Measurements from ENCODE around the gene UNK. TPM values are rescaled to one million over a fixed set of nuclear protein-coding genes. Genes with fewer than 3 reads are reported as not detected.

The UNK gene, protein sequence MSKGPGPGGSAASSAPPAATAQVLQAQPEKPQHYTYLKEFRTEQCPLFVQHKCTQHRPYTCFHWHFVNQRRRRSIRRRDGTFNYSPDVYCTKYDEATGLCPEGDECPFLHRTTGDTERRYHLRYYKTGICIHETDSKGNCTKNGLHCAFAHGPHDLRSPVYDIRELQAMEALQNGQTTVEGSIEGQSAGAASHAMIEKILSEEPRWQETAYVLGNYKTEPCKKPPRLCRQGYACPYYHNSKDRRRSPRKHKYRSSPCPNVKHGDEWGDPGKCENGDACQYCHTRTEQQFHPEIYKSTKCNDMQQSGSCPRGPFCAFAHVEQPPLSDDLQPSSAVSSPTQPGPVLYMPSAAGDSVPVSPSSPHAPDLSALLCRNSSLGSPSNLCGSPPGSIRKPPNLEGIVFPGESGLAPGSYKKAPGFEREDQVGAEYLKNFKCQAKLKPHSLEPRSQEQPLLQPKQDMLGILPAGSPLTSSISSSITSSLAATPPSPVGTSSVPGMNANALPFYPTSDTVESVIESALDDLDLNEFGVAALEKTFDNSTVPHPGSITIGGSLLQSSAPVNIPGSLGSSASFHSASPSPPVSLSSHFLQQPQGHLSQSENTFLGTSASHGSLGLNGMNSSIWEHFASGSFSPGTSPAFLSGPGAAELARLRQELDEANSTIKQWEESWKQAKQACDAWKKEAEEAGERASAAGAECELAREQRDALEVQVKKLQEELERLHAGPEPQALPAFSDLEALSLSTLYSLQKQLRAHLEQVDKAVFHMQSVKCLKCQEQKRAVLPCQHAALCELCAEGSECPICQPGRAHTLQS
- total RNA-seq = 52.3 and 61.2 TPM in 2 replicates

DNA sequence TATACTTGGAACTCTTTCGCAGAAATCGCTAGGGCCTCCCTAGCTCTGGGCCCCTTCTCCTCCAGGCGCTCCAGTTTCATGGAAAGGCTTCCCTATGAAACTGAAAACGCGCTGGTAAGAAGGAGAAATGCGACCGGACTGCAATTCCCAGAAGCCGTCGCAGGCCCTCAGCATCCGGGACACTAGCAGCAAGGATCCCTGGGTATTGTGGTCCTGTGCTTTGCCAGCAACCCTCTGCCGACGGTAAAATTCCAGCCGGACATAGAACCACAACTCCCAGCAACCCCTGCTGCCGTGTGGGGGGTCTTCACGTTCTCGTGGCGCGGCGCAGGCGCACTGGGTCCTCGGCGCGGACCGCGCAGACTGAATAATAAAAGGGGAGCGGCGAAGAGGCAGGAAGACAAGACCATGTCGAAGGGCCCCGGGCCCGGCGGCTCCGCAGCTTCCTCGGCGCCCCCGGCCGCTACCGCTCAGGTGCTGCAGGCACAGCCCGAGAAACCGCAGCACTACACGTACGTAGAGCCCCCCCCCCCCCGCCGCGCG is at the start of gene UNK:
UNK (plus strand) TSS at position 334 of the 543 bp plus-strand sequence; CDS start at position 409, 75 bp downstream.
- Mint-ChIP-seq H3K9me3 (peaks cover 2% of the 10 kb centered on the region), H3K36me3 (ENCODE audit: low read depth) (peaks cover 12% of the 10 kb centered on the region), H3K27me3 (no peaks in the 10 kb centered on the region), H3K27ac (peak within 1 kb of the TSS; percentile 99), H3K4me3 (peak within 1 kb of the TSS; percentile 86), H3K4me1 (peaks cover 57% of the 10 kb centered on the region)
- ATAC-seq (ENCODE audit: low read depth) (peak; percentile 73), DNase-seq (peak; percentile 89)
- intact Hi-C loops (cut with micrococcal nuclease) = loop anchor here (1.0 to 5.0 kb wide), 7 partner anchors 24 to 487 kb away; partner anchors contain the start of genes ACOX1, RECQL5, SAP30BP and TEN1
- ChIA-PET CTCF (interaction anchor here (1.4 to 2.6 kb wide), 5 partner anchors 20 to 60 kb away, joined by 3 to 12 read pairs (median 9); partner anchors contain the start of genes GALK1 and UNC13D), POLR2A (interaction anchor here (0.6 to 8.1 kb wide), 30 partner anchors 8 to 1038 kb away, joined by 3 to 87 read pairs (median 6); partner anchors contain the start of genes ACOX1, GALK1, MRPL38 and SLC25A19)
- TF ChIP-seq, protein P1, sequence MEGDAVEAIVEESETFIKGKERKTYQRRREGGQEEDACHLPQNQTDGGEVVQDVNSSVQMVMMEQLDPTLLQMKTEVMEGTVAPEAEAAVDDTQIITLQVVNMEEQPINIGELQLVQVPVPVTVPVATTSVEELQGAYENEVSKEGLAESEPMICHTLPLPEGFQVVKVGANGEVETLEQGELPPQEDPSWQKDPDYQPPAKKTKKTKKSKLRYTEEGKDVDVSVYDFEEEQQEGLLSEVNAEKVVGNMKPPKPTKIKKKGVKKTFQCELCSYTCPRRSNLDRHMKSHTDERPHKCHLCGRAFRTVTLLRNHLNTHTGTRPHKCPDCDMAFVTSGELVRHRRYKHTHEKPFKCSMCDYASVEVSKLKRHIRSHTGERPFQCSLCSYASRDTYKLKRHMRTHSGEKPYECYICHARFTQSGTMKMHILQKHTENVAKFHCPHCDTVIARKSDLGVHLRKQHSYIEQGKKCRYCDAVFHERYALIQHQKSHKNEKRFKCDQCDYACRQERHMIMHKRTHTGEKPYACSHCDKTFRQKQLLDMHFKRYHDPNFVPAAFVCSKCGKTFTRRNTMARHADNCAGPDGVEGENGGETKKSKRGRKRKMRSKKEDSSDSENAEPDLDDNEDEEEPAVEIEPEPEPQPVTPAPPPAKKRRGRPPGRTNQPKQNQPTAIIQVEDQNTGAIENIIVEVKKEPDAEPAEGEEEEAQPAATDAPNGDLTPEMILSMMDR (IDR thresholded peaks at IDR 0.05) = no peak

DNA sequence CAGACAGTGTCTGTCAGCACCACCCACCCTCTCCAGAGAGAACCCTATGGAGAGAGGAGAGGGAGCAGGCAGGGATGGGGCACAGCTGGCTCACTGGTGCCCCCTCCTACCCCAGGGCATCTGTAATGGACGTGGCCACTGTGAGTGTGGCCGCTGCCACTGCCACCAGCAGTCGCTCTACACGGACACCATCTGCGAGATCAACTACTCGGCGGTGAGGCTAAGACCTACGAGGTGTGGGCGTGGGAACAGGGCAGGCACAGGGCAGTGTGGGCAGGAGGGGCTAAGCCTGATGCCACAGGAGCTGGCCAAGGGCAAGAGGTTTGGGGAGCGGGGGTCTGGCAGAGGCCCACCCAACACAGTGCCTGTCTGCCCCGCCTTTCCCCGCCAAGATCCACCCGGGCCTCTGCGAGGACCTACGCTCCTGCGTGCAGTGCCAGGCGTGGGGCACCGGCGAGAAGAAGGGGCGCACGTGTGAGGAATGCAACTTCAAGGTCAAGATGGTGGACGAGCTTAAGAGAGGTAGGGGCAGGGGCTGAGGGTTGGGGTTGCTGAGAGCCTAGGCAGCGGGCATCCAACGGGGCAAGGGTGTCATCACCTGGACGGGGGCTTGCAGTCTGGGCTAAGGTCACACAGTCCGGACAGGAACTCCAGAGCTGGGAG is 48.3 kb upstream of the UNK start:
- CTCF ChIA-PET = interaction anchor here (2.0 kb wide), 1 partner anchor 17 kb away, joined by 5 read pairs; no protein-coding TSS in a partner anchor
- no peak overlapping the region for H3K27ac Mint-ChIP-seq

DNA sequence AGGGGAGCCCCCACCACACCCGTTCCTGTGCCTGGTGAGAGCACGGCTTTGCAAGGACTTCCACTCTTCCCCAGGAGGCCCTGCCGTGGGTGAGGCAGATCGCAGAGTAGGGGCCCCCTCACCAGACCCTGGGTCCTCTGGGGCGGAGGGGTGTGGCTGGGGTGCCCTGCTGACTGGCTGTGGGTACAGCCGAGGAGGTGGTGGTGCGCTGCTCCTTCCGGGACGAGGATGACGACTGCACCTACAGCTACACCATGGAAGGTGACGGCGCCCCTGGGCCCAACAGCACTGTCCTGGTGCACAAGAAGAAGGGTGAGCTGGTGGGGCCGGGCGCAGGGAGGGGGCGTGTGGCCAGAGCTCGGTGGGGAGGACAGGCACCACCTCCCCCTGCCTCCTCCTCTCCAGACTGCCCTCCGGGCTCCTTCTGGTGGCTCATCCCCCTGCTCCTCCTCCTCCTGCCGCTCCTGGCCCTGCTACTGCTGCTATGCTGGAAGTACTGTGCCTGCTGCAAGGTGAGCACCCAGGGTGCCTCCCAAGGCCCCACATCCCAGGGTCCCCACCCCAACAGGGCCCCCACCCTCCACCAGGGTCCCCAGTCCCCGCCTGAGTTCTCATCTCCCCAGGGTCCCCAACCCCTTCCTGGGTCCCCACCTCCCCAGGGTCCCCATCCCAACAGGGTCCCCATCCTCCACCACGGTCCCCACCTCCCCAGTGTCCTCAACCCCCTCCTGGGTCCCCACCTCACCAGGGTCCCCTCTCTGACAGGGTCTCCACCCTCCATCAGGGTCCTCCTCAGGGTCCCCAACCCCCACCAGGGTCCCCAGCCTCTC is 47.3 kb upstream of the UNK start:
- ChIA-PET POLR2A (interaction anchor here (0.5 to 0.7 kb wide), 3 partner anchors 45 to 568 kb away, joined by 4 to 6 read pairs (median 5); partner anchors contain the start of gene TMEM94), CTCF (interaction anchor here (1.1 to 5.0 kb wide), 6 partner anchors 11 to 104 kb away, joined by 3 to 25 read pairs (median 4); partner anchors contain the start of gene SMIM5)
- Mint-ChIP-seq H3K27me3 (no peaks in the 10 kb centered on the region), H3K4me3 (no peak overlapping the region), H3K9me3 (no peaks in the 10 kb centered on the region), H3K4me1 (peaks cover 12% of the 10 kb centered on the region), H3K36me3 (ENCODE audit: low read depth) (no peaks in the 10 kb centered on the region), H3K27ac (no peak overlapping the region)
- no peak for DNase-seq
- ATAC-seq (ENCODE audit: low read depth) = no peak
- intact Hi-C loops (cut with micrococcal nuclease) = no loop called here
- TF ChIP-seq, protein P1 (IDR thresholded peaks at IDR 0.05) = no peak

More for the DNA sequence above, 48.3 kb upstream of the UNK start:
- TF ChIP-seq, protein P1 (IDR thresholded peaks at IDR 0.05) = no peak
- Mint-ChIP-seq H3K4me3 (no peak overlapping the region), H3K27me3 (no peaks in the 10 kb centered on the region), H3K9me3 (no peaks in the 10 kb centered on the region), H3K36me3 (ENCODE audit: low read depth) (no peaks in the 10 kb centered on the region), H3K4me1 (peaks cover 12% of the 10 kb centered on the region)
- intact Hi-C loops (cut with micrococcal nuclease) = no loop called here
- POLR2A ChIA-PET = no interaction called here
- DNase-seq = no peak
- ATAC-seq (ENCODE audit: low read depth) = no peak

DNA sequence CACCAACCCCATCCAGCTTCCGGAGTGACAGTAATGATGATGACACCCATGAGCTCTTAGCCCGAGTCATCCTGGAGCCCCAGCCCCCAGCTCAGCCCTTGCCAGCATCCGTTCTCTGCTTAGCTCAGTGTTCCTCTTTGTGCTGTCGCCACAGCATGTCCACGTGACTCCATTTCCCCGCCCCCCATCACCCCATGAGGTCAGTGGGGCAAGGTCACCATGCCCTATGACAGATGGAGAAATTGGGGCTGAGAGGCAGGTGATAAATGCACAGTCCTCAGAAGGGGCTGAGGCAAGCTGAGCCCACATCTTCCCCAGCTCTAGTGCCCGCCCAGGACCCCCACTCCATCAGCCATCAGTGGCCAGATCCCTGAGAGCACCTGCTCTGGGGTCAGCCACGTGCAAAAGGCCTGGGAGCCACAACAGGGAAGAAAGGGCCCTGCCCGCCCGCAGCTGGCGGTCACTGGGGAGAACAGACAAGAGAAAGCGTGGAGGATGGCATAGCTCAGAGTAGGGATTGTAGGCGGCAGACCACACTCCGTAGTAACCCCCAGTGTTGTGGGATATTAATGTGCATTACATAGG is 46.3 kb upstream of the UNK start:
- Mint-ChIP-seq H3K9me3 (no peaks in the 10 kb centered on the region), H3K36me3 (ENCODE audit: low read depth) (no peaks in the 10 kb centered on the region), H3K4me3 (no peak overlapping the region), H3K27ac (peak overlapping the region; percentile 6), H3K4me1 (peaks cover 12% of the 10 kb centered on the region), H3K27me3 (no peaks in the 10 kb centered on the region)
- intact Hi-C loops (cut with micrococcal nuclease) = no loop called here
- ChIA-PET CTCF (interaction anchor here (1.1 to 5.0 kb wide), 6 partner anchors 10 to 105 kb away, joined by 3 to 25 read pairs (median 4); partner anchors contain the start of gene SMIM5), POLR2A (interaction anchor here (0.6 to 0.7 kb wide), 2 partner anchors 282 to 569 kb away, joined by 4 to 5 read pairs; partner anchors contain the start of gene TMEM94)
- TF ChIP-seq, protein P1 (IDR thresholded peaks at IDR 0.05) = no peak
- no peak for DNase-seq
- no peak for ATAC-seq (ENCODE audit: low read depth)

All from activated B cell treated with CpG ODN at 0.5 μM for 24 hours (primary cell).